Right lobe of liver (tissue), 4 donors: Measurements from ENCODE around the gene ADSS1.

Source experiments
- POLR2A ChIP-seq: fragments of 450-650 bp; IDR thresholded peaks from one replicate; pipeline ENCODE4 v1.6.1; 2017; ENCODE audit warnings: antibody characterized with exemption, mild to moderate bottlenecking
- TF ChIP-seq, protein P1 (sequence below), 4 donors: fragments of 200-600 bp in 3 of 4; fragments of 450-650 bp in 1 of 4; IDR thresholded peaks; one replicate each; pipeline versions ENCODE4 v1.5.1 to v1.8.0; 2016 to 2022; ENCODE audit warnings: antibody characterized with exemption in 4 of 4, mild to moderate bottlenecking in 2 of 4
- donor health status: DM: no; HTN: no; CAD: no.
- donor health status: DM: no; HTN: no; CAD: no.
- donor health status: DM: no; HTN: yes; CAD: no.

DNA sequence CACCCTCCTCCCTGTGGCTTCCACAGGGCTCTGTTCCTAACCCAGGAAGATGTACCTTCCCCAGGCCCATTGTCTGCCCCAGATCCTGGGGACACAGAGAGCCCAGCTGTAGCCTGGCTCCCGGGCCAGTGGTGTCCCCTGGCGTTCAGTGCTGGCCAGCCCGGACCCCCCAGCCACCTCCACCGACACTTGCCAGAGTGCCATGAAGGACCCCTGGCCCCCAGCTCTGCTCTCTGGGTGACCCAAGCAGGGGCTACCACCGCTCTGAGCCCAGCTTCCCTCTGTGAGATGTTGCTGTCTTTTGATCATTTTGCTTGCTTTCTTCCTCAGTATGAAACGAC, 28.4 kb upstream of the ADSS1 start:
- TF ChIP-seq, protein P1, sequence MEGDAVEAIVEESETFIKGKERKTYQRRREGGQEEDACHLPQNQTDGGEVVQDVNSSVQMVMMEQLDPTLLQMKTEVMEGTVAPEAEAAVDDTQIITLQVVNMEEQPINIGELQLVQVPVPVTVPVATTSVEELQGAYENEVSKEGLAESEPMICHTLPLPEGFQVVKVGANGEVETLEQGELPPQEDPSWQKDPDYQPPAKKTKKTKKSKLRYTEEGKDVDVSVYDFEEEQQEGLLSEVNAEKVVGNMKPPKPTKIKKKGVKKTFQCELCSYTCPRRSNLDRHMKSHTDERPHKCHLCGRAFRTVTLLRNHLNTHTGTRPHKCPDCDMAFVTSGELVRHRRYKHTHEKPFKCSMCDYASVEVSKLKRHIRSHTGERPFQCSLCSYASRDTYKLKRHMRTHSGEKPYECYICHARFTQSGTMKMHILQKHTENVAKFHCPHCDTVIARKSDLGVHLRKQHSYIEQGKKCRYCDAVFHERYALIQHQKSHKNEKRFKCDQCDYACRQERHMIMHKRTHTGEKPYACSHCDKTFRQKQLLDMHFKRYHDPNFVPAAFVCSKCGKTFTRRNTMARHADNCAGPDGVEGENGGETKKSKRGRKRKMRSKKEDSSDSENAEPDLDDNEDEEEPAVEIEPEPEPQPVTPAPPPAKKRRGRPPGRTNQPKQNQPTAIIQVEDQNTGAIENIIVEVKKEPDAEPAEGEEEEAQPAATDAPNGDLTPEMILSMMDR (IDR thresholded peaks at IDR 0.05): no peak
- no peak for TF ChIP-seq POLR2A
